PFSK-1 (cell line): Measurements from ENCODE around the gene MRPL58.

Experiments used
- FOXP2 ChIP-seq: optimal IDR thresholded peaks from 2 replicates; pipeline ENCODE3; 2011; ENCODE audit warnings: borderline replicate concordance, control low read depth, inconsistent platforms; ENCODE audit not compliant: insufficient read depth; ENCODE audit errors: extremely low read length, extremely low read depth
- POLR2AphosphoS5 ChIP-seq: IDR thresholded peaks from 2 replicates; pipeline ENCODE4 v1.6.1; 2012; ENCODE audit warnings: low read depth, mild to moderate bottlenecking, control low read depth, low read length, moderate library complexity
- SIN3A ChIP-seq: IDR thresholded peaks from 2 replicates; pipeline ENCODE4 v1.6.1; 2012; ENCODE audit warnings: mild to moderate bottlenecking, low read length, moderate library complexity, borderline replicate concordance; ENCODE audit not compliant: insufficient read depth
- TAF1 ChIP-seq: IDR thresholded peaks from 2 replicates; pipeline ENCODE4 v1.6.1; 2012; ENCODE audit warnings: low read length, control low read depth, borderline replicate concordance; ENCODE audit not compliant: insufficient read depth
- TF ChIP-seq, protein P1 (sequence below), 2 experiments: IDR thresholded peaks; 2 replicates each; pipeline versions ENCODE4 v1.6.1 to v1.8.0; 2011 to 2012; ENCODE audit warnings: low read depth in 2 of 2, low read length in 2 of 2, control low read depth in 1 of 2, inconsistent platforms in 1 of 2, mild to moderate bottlenecking in 1 of 2, moderate library complexity in 1 of 2; ENCODE audit not compliant: insufficient read depth in 1 of 2

DNA sequence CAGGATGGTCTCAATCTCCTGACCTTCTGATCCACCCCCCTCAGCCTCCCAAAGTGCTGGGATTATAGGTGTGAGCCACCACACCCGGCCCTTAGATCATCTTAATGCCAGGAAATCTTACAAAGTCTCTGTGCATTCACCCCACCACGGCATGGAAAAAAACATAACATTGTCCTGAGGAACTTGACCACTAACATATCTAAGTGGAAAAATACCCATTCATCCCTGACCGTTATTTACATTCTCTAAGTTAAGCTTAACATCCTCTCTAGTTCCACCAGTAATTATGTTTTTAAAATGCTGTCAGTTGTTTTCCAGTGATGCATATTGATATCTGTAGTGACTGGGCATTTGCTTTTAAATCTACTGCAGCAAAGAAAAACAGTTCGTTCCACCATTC lies 36.5 kb upstream of the MRPL58 start:
- TF ChIP-seq POLR2AphosphoS5 (no peak), TAF1 (no peak), SIN3A (no peak), FOXP2 (no peak)
- TF ChIP-seq, protein P1, sequence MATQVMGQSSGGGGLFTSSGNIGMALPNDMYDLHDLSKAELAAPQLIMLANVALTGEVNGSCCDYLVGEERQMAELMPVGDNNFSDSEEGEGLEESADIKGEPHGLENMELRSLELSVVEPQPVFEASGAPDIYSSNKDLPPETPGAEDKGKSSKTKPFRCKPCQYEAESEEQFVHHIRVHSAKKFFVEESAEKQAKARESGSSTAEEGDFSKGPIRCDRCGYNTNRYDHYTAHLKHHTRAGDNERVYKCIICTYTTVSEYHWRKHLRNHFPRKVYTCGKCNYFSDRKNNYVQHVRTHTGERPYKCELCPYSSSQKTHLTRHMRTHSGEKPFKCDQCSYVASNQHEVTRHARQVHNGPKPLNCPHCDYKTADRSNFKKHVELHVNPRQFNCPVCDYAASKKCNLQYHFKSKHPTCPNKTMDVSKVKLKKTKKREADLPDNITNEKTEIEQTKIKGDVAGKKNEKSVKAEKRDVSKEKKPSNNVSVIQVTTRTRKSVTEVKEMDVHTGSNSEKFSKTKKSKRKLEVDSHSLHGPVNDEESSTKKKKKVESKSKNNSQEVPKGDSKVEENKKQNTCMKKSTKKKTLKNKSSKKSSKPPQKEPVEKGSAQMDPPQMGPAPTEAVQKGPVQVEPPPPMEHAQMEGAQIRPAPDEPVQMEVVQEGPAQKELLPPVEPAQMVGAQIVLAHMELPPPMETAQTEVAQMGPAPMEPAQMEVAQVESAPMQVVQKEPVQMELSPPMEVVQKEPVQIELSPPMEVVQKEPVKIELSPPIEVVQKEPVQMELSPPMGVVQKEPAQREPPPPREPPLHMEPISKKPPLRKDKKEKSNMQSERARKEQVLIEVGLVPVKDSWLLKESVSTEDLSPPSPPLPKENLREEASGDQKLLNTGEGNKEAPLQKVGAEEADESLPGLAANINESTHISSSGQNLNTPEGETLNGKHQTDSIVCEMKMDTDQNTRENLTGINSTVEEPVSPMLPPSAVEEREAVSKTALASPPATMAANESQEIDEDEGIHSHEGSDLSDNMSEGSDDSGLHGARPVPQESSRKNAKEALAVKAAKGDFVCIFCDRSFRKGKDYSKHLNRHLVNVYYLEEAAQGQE (IDR thresholded peaks at IDR 0.05; ENCODE audit: insufficient read depth in 1 of 2, low read depth in 2 of 2, low read length in 2 of 2), result no peak
